Measurements from ENCODE around the gene GASK1A. TPM values are rescaled to one million over a fixed set of nuclear protein-coding genes. Genes with fewer than 3 reads are reported as not detected.

GASK1A gene
- total RNA-seq, 2 donors from 2014 or later, result 8.8 to 16.8 TPM

- Histone ChIP-seq H3K4me1 (no peaks in the 10 kb centered on the region), H3K27ac (no peak overlapping the region), H3K9me3 (no peaks in the 10 kb centered on the region), H3K36me3 (replicated peaks in 1 of 2; ENCODE audit: insufficient read depth in 1 of 2, low read depth in 2 of 2) (peaks cover 0 to 6% of the 10 kb centered on the region in 2 donors), H3K27me3 (no peaks in the 10 kb centered on the region), H3K4me3 (no peak overlapping the region)
- DNase-seq (no peak), ATAC-seq (no peak)
- TF ChIP-seq POLR2A (IDR thresholded peaks at IDR 0.05) (no peak), CTCF (IDR thresholded peaks at IDR 0.05) (no peak)
- 87 to 91% methylated on average over 5 of the region's 5 CpGs for WGBS, 2 donors
- intact Hi-C loops (cut with DNase I), result no loop called here
These were observed 96.0 kb downstream of the GASK1A start for GRCh38 chr3:43074901-43075689.

- H3K9me3 ChIP-seq, result no peaks in the 10 kb centered on the region
- TF ChIP-seq CTCF (IDR thresholded peaks at IDR 0.05) (no peak), POLR2A (IDR thresholded peaks at IDR 0.05) (no peak)
- ATAC-seq (no peak), DNase-seq (no peak)
- H3K36me3 ChIP-seq (replicated peaks in 1 of 2; ENCODE audit: insufficient read depth in 1 of 2, low read depth in 2 of 2), result peaks cover 0 to 15% of the 10 kb centered on the region in 2 donors
- intact Hi-C loops (cut with DNase I), result no loop called here
- H3K4me1 ChIP-seq, result no peaks in the 10 kb centered on the region
- WGBS, 2 donors, result 77 to 87% methylated on average over 3 to 5 of the region's 5 CpGs
- no peaks in the 10 kb centered on the region for H3K27me3 ChIP-seq
- H3K27ac ChIP-seq, result no peak overlapping the region
- no peak overlapping the region for H3K4me3 ChIP-seq
These were observed 97.0 kb downstream of the GASK1A start for GRCh38 chr3:43075904-43076661.

GRCh38 chr3:43076857-43077256, 97.7 kb downstream of the GASK1A start:
- H3K36me3 ChIP-seq (replicated peaks in 1 of 2; ENCODE audit: insufficient read depth in 1 of 2, low read depth in 2 of 2), result peaks cover 0 to 15% of the 10 kb centered on the region in 2 donors
- no peak overlapping the region for H3K4me3 ChIP-seq
- H3K27ac ChIP-seq, result no peak overlapping the region
- no peak for DNase-seq
- intact Hi-C loops (cut with DNase I), result no loop called here
- ATAC-seq, result no peak
- TF ChIP-seq CTCF (IDR thresholded peaks at IDR 0.05), result no peak
- no peak for TF ChIP-seq POLR2A (IDR thresholded peaks at IDR 0.05)
- H3K4me1 ChIP-seq, result no peaks in the 10 kb centered on the region
- WGBS, 2 donors, result 88 to 91% methylated on average over 4 of the region's 4 CpGs
- H3K27me3 ChIP-seq, result no peaks in the 10 kb centered on the region
- no peaks in the 10 kb centered on the region for H3K9me3 ChIP-seq

GRCh38 chr3:43077261-43077660, 98.2 kb downstream of the GASK1A start:
- DNase-seq (no peak), ATAC-seq (no peak)
- no peak for TF ChIP-seq POLR2A (IDR thresholded peaks at IDR 0.05)
- no peak for TF ChIP-seq CTCF (IDR thresholded peaks at IDR 0.05)
- no peaks in the 10 kb centered on the region for H3K9me3 ChIP-seq
- no peaks in the 10 kb centered on the region for H3K4me1 ChIP-seq
- no peaks in the 10 kb centered on the region for H3K27me3 ChIP-seq
- H3K4me3 ChIP-seq, result no peak overlapping the region
- 93 to 96% methylated on average over 6 of the region's 6 CpGs for WGBS, 2 donors
- peaks cover 0 to 15% of the 10 kb centered on the region in 2 donors for H3K36me3 ChIP-seq (replicated peaks in 1 of 2; ENCODE audit: insufficient read depth in 1 of 2, low read depth in 2 of 2)
- intact Hi-C loops (cut with DNase I), result no loop called here
- H3K27ac ChIP-seq, result no peak overlapping the region

All from body of pancreas (tissue), 4 donors.